ENCODE measurements around the gene CDH23. TPM values are rescaled to one million over a fixed set of nuclear protein-coding genes. Genes with fewer than 3 reads are reported as not detected.
"Not testable (repeated sequence)": the region's sequence is repeated elsewhere in the genome, so short reads cannot be mapped to it uniquely, and the experiment has no call there.

The CDH23 gene
- total RNA-seq, 1 experiment from 2014 or later = 0.07 TPM

DNA sequence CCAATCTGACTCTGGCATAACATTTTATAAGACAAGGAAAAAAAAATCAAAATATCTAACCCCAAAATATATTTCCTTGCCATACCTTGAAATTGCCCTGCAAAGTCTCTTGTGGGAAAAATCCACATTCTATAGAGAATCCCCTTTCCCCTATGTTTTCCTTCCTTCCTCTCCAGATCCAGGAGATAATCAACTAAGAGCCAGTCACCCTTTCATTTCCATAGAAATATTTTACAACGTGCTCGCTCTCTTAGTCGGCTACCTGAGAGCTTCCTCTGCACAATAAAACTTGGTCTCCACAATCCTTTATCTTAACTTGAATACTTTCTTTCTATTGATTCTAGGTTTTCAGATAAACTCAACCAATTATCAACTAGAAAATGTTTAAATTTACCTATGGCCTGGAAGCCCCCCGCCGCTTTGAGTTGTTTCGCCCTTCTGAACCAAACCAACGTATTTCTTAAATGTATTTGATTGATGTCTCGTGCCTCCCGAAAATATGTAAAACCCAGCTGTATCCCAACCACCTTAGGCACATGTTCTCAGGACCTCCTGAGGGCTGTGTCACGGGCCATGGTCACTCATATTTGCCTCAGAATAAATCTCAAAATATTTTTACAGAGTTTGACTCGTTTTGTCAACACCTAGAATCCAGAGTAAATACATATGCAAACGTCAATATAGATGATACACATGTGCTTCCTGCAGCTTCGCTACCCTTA lies 453.5 kb downstream of the CDH23 start:
- peaks cover 34% of the 10 kb centered on the region for H3K36me3 Mint-ChIP-seq (ENCODE audit: insufficient read depth, unreplicated experiment)
- no peak for DNase-seq
- BruUV-seq (replicated peaks) = TSS peak; percentile 57
- no peaks in the 10 kb centered on the region for H3K9me3 Mint-ChIP-seq (ENCODE audit: low read depth, unreplicated experiment)
- H3K4me1 Mint-ChIP-seq (ENCODE audit: low read depth, unreplicated experiment) = peaks cover 47% of the 10 kb centered on the region
- intact Hi-C loops (cut with micrococcal nuclease; ENCODE audit: unreplicated experiment) = loop anchor here (2.0 to 5.0 kb wide), 2 partner anchors 37 to 59 kb away; no protein-coding TSS in a partner anchor
- CTCF ChIA-PET = interaction anchor here (1.1 to 1.5 kb wide), 4 partner anchors 17 to 464 kb away, joined by 3 to 7 read pairs (median 5); no protein-coding TSS in a partner anchor
- H3K27me3 Mint-ChIP-seq (ENCODE audit: unreplicated experiment) = no peaks in the 10 kb centered on the region
- TF ChIP-seq, protein P1, sequence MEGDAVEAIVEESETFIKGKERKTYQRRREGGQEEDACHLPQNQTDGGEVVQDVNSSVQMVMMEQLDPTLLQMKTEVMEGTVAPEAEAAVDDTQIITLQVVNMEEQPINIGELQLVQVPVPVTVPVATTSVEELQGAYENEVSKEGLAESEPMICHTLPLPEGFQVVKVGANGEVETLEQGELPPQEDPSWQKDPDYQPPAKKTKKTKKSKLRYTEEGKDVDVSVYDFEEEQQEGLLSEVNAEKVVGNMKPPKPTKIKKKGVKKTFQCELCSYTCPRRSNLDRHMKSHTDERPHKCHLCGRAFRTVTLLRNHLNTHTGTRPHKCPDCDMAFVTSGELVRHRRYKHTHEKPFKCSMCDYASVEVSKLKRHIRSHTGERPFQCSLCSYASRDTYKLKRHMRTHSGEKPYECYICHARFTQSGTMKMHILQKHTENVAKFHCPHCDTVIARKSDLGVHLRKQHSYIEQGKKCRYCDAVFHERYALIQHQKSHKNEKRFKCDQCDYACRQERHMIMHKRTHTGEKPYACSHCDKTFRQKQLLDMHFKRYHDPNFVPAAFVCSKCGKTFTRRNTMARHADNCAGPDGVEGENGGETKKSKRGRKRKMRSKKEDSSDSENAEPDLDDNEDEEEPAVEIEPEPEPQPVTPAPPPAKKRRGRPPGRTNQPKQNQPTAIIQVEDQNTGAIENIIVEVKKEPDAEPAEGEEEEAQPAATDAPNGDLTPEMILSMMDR (IDR thresholded peaks at IDR 0.05; ENCODE audit: unreplicated experiment) = no peak
- H3K27ac Mint-ChIP-seq (ENCODE audit: unreplicated experiment) = peak overlapping the region; percentile 83
- H3K4me3 Mint-ChIP-seq (ENCODE audit: low read depth, unreplicated experiment) = peak overlapping the region; percentile 90

DNA sequence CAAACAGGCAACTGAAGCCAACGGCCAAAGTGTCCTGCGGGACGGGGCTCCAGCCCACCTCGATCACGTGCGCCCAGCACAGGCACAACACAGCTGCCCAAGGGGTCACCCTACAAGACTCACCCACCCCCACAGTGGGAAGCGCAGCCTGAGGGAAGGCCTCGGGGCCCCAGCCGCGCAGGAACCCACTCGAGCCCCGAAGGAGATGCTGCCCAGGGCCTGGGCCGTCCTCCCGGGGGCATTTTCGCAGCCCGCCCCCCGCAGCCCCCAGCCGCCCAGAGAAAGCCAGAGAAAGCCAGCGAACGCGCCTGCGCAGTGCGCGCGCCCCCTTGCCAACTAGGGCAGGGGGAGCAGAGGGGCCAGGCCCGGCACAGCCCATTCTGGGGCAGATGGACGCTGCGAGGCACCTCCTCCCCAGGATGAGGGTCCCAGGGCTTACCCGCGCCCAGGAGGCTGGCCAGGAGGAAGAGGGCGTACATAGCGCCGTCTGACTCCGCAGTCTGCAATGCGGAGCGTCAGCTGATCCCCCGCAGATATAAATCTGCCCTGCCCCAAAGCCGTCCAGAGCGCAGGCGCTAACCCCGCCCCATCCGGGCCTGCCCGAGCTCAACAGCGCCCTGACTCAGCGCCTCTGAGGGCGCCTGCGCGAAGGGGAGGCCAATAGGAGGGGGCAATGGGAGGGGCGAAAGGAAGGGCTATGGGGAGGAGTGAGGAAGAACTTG lies 454.2 kb downstream of the CDH23 start, which contains the start of gene PSAP:
TSS of gene PSAP (minus strand) at position 509 of the 722 bp plus-strand sequence. CDS start at position 479, 30 bp downstream.
- Mint-ChIP-seq H3K4me3 (ENCODE audit: low read depth, unreplicated experiment) (peak within 1 kb of the TSS; percentile 90), H3K27me3 (ENCODE audit: unreplicated experiment) (no peaks in the 10 kb centered on the region), H3K9me3 (ENCODE audit: low read depth, unreplicated experiment) (no peaks in the 10 kb centered on the region), H3K4me1 (ENCODE audit: low read depth, unreplicated experiment) (peaks cover 47% of the 10 kb centered on the region), H3K36me3 (ENCODE audit: insufficient read depth, unreplicated experiment) (peaks cover 34% of the 10 kb centered on the region), H3K27ac (ENCODE audit: unreplicated experiment) (peak within 1 kb of the TSS; percentile 83)
- no TSS peak for BruUV-seq (replicated peaks)
- intact Hi-C loops (cut with micrococcal nuclease; ENCODE audit: unreplicated experiment) = loop anchor here (2.0 to 5.0 kb wide), 2 partner anchors 36 to 60 kb away; no protein-coding TSS in a partner anchor
- TF ChIP-seq, protein P1 (IDR thresholded peaks at IDR 0.05; ENCODE audit: unreplicated experiment) = no peak
- DNase-seq = peak; percentile 100
- CTCF ChIA-PET = interaction anchor here (0.5 to 1.5 kb wide), 10 partner anchors 10 to 537 kb away, joined by 3 to 15 read pairs (median 6); no protein-coding TSS in a partner anchor

DNA sequence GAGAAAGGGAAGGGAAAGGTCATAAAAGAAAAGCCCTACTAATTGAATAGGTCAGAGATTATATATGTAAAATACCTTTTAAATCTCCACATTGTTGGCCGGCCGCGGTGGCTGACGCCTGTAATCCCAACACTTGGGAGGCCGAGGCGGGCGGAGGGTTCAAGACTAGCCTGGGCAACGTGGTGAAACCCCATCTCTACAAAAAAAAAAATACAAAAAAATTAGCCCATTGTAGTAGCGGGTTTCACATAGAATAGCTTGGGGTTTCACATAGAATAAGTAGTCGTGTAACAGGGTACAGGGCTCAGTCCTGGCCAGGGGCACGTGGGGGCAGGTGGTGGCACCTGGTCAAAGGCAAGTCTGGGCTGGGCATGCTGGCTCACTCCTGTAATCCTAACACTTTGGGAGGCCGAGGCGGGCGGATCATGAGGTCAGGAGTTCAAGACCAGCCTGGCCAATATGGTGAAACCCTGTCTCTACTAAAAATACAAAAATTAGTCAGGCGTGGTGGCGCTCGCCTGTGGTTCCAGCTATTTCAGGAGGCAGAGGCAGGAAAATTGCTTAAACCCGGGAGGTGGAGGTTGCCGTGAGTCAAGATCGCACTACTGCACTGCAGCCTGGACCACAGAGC lies 454.9 kb downstream of the CDH23 start:
- H3K4me3 Mint-ChIP-seq (ENCODE audit: low read depth, unreplicated experiment) = peak overlapping the region; percentile 90
- H3K9me3 Mint-ChIP-seq (ENCODE audit: low read depth, unreplicated experiment); BruUV-seq (replicated peaks); H3K27me3 Mint-ChIP-seq (ENCODE audit: unreplicated experiment); DNase-seq: not testable (repeated sequence)
- CTCF ChIA-PET = interaction anchor here (0.5 to 1.5 kb wide), 7 partner anchors 9 to 370 kb away, joined by 3 to 15 read pairs (median 7); no protein-coding TSS in a partner anchor
- H3K27ac Mint-ChIP-seq (ENCODE audit: unreplicated experiment) = peak overlapping the region; percentile 83
- intact Hi-C loops (cut with micrococcal nuclease; ENCODE audit: unreplicated experiment) = loop anchor here (2.0 to 5.0 kb wide), 2 partner anchors 36 to 61 kb away; no protein-coding TSS in a partner anchor
- peaks cover 47% of the 10 kb centered on the region for H3K4me1 Mint-ChIP-seq (ENCODE audit: low read depth, unreplicated experiment)
- H3K36me3 Mint-ChIP-seq (ENCODE audit: insufficient read depth, unreplicated experiment) = peaks cover 34% of the 10 kb centered on the region

DNA sequence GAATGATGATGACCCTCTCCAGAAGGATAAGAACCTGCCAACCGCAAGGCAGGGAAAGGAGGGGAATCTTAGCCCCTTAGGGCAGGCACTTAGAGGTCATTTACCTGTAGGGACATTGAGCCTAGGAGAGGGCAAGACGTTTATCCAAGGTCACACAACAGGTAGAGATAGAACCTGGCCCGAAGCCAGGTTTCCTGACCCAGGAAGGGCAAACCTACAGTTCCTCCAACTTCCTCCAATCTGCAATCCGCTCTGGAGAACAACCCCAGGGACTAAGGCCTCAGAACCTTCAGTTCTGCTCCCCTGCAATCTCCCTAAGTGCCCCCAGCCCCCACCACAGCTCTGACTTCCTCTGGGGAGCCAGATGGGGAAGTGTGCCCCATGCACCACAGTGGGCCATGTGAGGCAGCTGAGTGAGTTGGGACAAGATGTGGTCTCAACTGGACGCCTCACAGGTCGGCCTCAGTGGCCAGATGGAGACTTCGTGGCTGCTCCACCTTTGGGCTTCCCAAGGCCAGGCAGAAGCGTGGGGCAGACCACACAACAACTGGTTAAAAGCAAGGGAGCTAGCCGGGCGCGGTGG lies 455.7 kb downstream of the CDH23 start:
- no peak for DNase-seq
- Mint-ChIP-seq H3K27ac (ENCODE audit: unreplicated experiment) (no peak overlapping the region), H3K9me3 (ENCODE audit: low read depth, unreplicated experiment) (no peaks in the 10 kb centered on the region), H3K4me1 (ENCODE audit: low read depth, unreplicated experiment) (peaks cover 41% of the 10 kb centered on the region), H3K36me3 (ENCODE audit: insufficient read depth, unreplicated experiment) (peaks cover 30% of the 10 kb centered on the region), H3K27me3 (ENCODE audit: unreplicated experiment) (no peaks in the 10 kb centered on the region), H3K4me3 (ENCODE audit: low read depth, unreplicated experiment) (no peak overlapping the region)
- BruUV-seq (replicated peaks) = no TSS peak
- intact Hi-C loops (cut with micrococcal nuclease; ENCODE audit: unreplicated experiment) = loop anchor here (5.0 kb wide), 1 partner anchor 35 kb away; no protein-coding TSS in a partner anchor
- TF ChIP-seq, protein P1 (IDR thresholded peaks at IDR 0.05; ENCODE audit: unreplicated experiment) = no peak
- CTCF ChIA-PET = no interaction called here
